Panc1 (cell line): ENCODE measurements around the gene NLRP6. TPM values are rescaled to one million over a fixed set of nuclear protein-coding genes. Genes with fewer than 3 reads are reported as not detected.

Experiments
- ATAC-seq: fragments of 200-7000 bp; cut with Tn5 transposase; 2 replicates; pipeline ENCODE4 v1.9.1; 2020; ENCODE audit warnings: mild to moderate bottlenecking, moderate library complexity
- BruUV-seq: library from RNA; stranded (reverse); fragments of 400-500 nt; replicated peaks from 2 replicates; lab custom pipeline; 2021; lab: Mats Ljungman, UMichigan
- CTCF ChIA-PET: fragments of 300-600 bp; sonication (Branson Sonifier 250); formaldehyde crosslinking; loops from one replicate; lab custom pipeline; 2022; ENCODE audit warnings: antibody characterized with exemption; lab: Charles Lee
- POLR2A ChIA-PET: fragments of 300-600 bp; sonication (Branson Sonifier 250); formaldehyde crosslinking; loops from one replicate; lab custom pipeline; 2022; ENCODE audit warnings: antibody characterized with exemption; lab: Charles Lee
- DNase-seq: peaks from one replicate; pipeline ENCODE4 v3.0.0-alpha.2; 2010; ENCODE audit warnings: low read depth, low spot score
- H3K27ac ChIP-seq: 2 replicates; pipeline ENCODE4 v1.5.1; 2011; ENCODE audit warnings: mild to moderate bottlenecking, low read length, inconsistent platforms
- H3K27me3 ChIP-seq: fragments of 200-500 bp; sonication (Bioruptor generic); 2 replicates; pipeline ENCODE4 v1.6.0; 2014; ENCODE audit warnings: low read length, inconsistent platforms; ENCODE audit not compliant: control insufficient read depth, insufficient read depth
- H3K36me3 ChIP-seq: fragments of 200-500 bp; sonication (Bioruptor generic); 2 replicates; pipeline ENCODE4 v1.5.1; 2014; ENCODE audit warnings: inconsistent platforms, mild to moderate bottlenecking, low read length, moderate library complexity; ENCODE audit not compliant: control insufficient read depth, insufficient read depth
- H3K4me1 ChIP-seq: 2 replicates; pipeline ENCODE4 v1.5.1; 2011; ENCODE audit warnings: inconsistent platforms, mild to moderate bottlenecking, low read length, moderate library complexity; ENCODE audit not compliant: control insufficient read depth, insufficient read depth
- H3K4me3 ChIP-seq, 2 experiments: 2 replicates each; pipeline ENCODE4 v1.5.1; 2011 to 2012; ENCODE audit warnings: low read depth in 2 of 2, low read length in 2 of 2, mild to moderate bottlenecking in 2 of 2, inconsistent platforms in 1 of 2, moderate library complexity in 1 of 2
- H3K9me3 ChIP-seq: fragments of 200-500 bp; sonication (Bioruptor generic); 2 replicates; pipeline ENCODE4 v1.5.1; 2014; ENCODE audit warnings: low read depth, mild to moderate bottlenecking, inconsistent platforms, low read length, moderate library complexity; ENCODE audit not compliant: control insufficient read depth, insufficient read depth
- CTCF ChIP-seq: fragments of 450-650 bp; IDR thresholded peaks from 2 replicates; pipeline ENCODE4 v1.5.1; 2017; ENCODE audit warnings: mild to moderate bottlenecking
- POLR2AphosphoS5 ChIP-seq: IDR thresholded peaks from 2 replicates; pipeline ENCODE4 v1.6.1; 2012; ENCODE audit warnings: mild to moderate bottlenecking, low read depth, low read length, moderate library complexity
- REST ChIP-seq, 2 experiments: IDR thresholded peaks; 2 replicates each; pipeline ENCODE4 v1.6.1; 2011 to 2012; ENCODE audit warnings: low read depth in 2 of 2, control low read depth in 1 of 2, low read length in 1 of 2, mild to moderate bottlenecking in 1 of 2, moderate library complexity in 1 of 2; ENCODE audit not compliant: insufficient read depth in 1 of 2
- SIN3A ChIP-seq: IDR thresholded peaks from 2 replicates; pipeline ENCODE4 v1.6.1; 2012; ENCODE audit warnings: low read depth, mild to moderate bottlenecking, low read length, moderate library complexity, borderline replicate concordance; ENCODE audit not compliant: insufficient read depth
- TCF7L2 ChIP-seq: IDR thresholded peaks from 2 replicates; pipeline ENCODE4 v1.6.1; 2011; ENCODE audit warnings: mild to moderate bottlenecking, low read depth, low read length, inconsistent platforms
- in situ Hi-C: cut with HindIII; loops from 2 replicates; pipeline ENCODE4 v1.10.0; 2016; ENCODE audit warnings: low sequenced_read_pairs, low pct_unique_long_range_greater_than_20kb
- intact Hi-C: fragments of 100-400 bp; cut with micrococcal nuclease; formaldehyde crosslinking; loops from one replicate; pipeline ENCODE4 v1.10.0; 2022; ENCODE audit not compliant: unreplicated experiment
- total RNA-seq: library from RNA; stranded (reverse); gene quantifications from one replicate; pipeline ENCODE4 v1.2.1, GENCODE V29; 2021; ENCODE audit not compliant: unreplicated experiment

The NLRP6 gene
- total RNA-seq, 1 experiment from 2014 or later: 0.59 TPM

GRCh38 chr11:290621-291231, 12.5 kb downstream of the NLRP6 start:
- no peak for DNase-seq
- H3K36me3 ChIP-seq: no peaks in the 10 kb centered on the region
- ChIA-PET CTCF (interaction anchor here (0.7 kb wide), 1 partner anchor 16 kb away, joined by 3 read pairs; no protein-coding TSS in a partner anchor), POLR2A (no interaction called here)
- H3K4me1 ChIP-seq: peaks cover 29% of the 10 kb centered on the region
- no peak for ATAC-seq
- no peak overlapping the region for H3K4me3 ChIP-seq
- BruUV-seq: no TSS peak
- H3K27me3 ChIP-seq: no peaks in the 10 kb centered on the region
- in situ Hi-C loops: no loop called here
- H3K9me3 ChIP-seq: no peaks in the 10 kb centered on the region
- no peak overlapping the region; the same call in 1 of the 2 replicates for H3K27ac ChIP-seq
- no peak for TF ChIP-seq TCF7L2
- TF ChIP-seq REST (IDR thresholded peaks at IDR 0.05; ENCODE audit: insufficient read depth in 1 of 2, low read depth in 2 of 2, low read length in 1 of 2): no peak
- TF ChIP-seq SIN3A: no peak
- no peak for TF ChIP-seq CTCF
- no peak for TF ChIP-seq POLR2AphosphoS5
- intact Hi-C loops: no loop called here

GRCh38 chr11:291281-292210, 13.3 kb downstream of the NLRP6 start:
- BruUV-seq: no TSS peak
- intact Hi-C loops (no loop called here), in situ Hi-C loops (no loop called here)
- DNase-seq (no peak), ATAC-seq (no peak)
- no peaks in the 10 kb centered on the region for H3K36me3 ChIP-seq
- peaks cover 30% of the 10 kb centered on the region for H3K4me1 ChIP-seq
- TF ChIP-seq TCF7L2 (no peak), REST (IDR thresholded peaks at IDR 0.05; ENCODE audit: insufficient read depth in 1 of 2, low read depth in 2 of 2, low read length in 1 of 2) (no peak; a peak in 1 of 4 replicates), SIN3A (no peak), CTCF (no peak), POLR2AphosphoS5 (no peak)
- no peak overlapping the region for H3K27ac ChIP-seq
- H3K27me3 ChIP-seq: no peaks in the 10 kb centered on the region
- no peak overlapping the region for H3K4me3 ChIP-seq
- POLR2A ChIA-PET: no interaction called here
- no peaks in the 10 kb centered on the region for H3K9me3 ChIP-seq
- CTCF ChIA-PET: interaction anchor here (0.7 kb wide), 1 partner anchor 15 kb away, joined by 3 read pairs; no protein-coding TSS in a partner anchor
